ENCODE results near the gene SMIM13. TPM values are rescaled to one million over a fixed set of nuclear protein-coding genes. Genes with fewer than 3 reads are reported as not detected.

Gene SMIM13
- total RNA-seq, 4 donors from 2014 or later: 5.7 to 33.8 (median 6.7) TPM

- DNase-seq: no peak
- TF ChIP-seq POLR2AphosphoS5 (IDR thresholded peaks at IDR 0.05): no peak
- TF ChIP-seq CTCF (IDR thresholded peaks at IDR 0.05): no peak
- no peak for TF ChIP-seq POLR2A (IDR thresholded peaks at IDR 0.05)
- no peak for TF ChIP-seq EP300 (IDR thresholded peaks at IDR 0.05; ENCODE audit: low read depth)
- Histone ChIP-seq H3K9me3 (peaks cover 0 to 2% of the 10 kb centered on the region in 2 donors), H3K27me3 (no peaks in the 10 kb centered on the region), H3K4me3 (no peak overlapping the region), H3K36me3 (no peaks in the 10 kb centered on the region), H3K4me1 (peaks cover 0 to 5% (median 0%) of the 10 kb centered on the region in 4 donors), H3K27ac (no peak overlapping the region)
- intact Hi-C loops (cut with DNase I; ENCODE audit: low total_unique reads) (no loop called here), in situ Hi-C loops (cut with MboI; ENCODE audit: low pct_ligation_motif_present in 1 of 4, low pct_unique_long_range_greater_than_20kb in 1 of 4, low sequenced_read_pairs in 3 of 4) (no loop called here)
- WGBS, 2 donors (ENCODE audit: low coverage in 1 of 2): 85 to 89% methylated on average over 3 of the region's 3 CpGs
These were observed 68.6 kb downstream of the SMIM13 start for GRCh38 chr6:11162262-11162661.

DNA sequence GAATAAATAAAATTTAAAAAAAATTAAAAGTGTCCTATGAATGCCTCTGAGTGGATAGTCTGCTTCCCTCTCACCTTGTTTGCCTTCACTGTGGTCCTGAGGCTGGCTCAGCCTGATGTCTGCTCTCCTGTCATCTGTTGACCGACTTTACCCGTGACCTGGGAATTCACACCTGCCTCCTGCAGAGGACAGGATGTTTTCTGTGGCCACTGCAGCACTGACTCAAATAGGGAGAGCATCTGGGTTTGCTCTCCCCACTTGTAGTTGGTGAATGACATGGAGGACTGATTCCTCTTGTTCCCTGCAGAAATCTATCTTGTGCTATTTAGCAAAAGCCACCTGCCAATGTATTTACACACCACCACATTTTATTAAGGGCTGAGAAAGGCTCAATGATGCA lies 70.3 kb downstream of the SMIM13 start:
- DNase-seq: no peak
- Histone ChIP-seq H3K27ac (no peak overlapping the region), H3K4me3 (no peak overlapping the region), H3K4me1 (peaks cover 0 to 5% (median 0%) of the 10 kb centered on the region in 4 donors), H3K9me3 (no peaks in the 10 kb centered on the region), H3K27me3 (no peaks in the 10 kb centered on the region), H3K36me3 (no peaks in the 10 kb centered on the region)
- TF ChIP-seq CTCF (IDR thresholded peaks at IDR 0.05): no peak
- TF ChIP-seq EP300 (IDR thresholded peaks at IDR 0.05; ENCODE audit: low read depth): no peak
- no peak for TF ChIP-seq POLR2A (IDR thresholded peaks at IDR 0.05)
- no peak for TF ChIP-seq POLR2AphosphoS5 (IDR thresholded peaks at IDR 0.05)
- in situ Hi-C loops (cut with MboI; ENCODE audit: low pct_ligation_motif_present in 1 of 4, low pct_unique_long_range_greater_than_20kb in 1 of 4, low sequenced_read_pairs in 3 of 4): no loop called here
- 50% methylated on average over 2 of the region's 2 CpGs; no CpG with 5 or more reads in 1 of the 2 donors for WGBS, 2 donors (ENCODE audit: low coverage in 1 of 2)
- intact Hi-C loops (cut with DNase I; ENCODE audit: low total_unique reads): no loop called here

GRCh38 chr6:11164717-11165646 lies 71.3 kb downstream of the SMIM13 start:
- Histone ChIP-seq H3K4me1 (peaks cover 0 to 5% (median 0%) of the 10 kb centered on the region in 4 donors), H3K36me3 (no peaks in the 10 kb centered on the region), H3K27ac (no peak overlapping the region), H3K9me3 (no peaks in the 10 kb centered on the region), H3K27me3 (no peaks in the 10 kb centered on the region), H3K4me3 (no peak overlapping the region)
- intact Hi-C loops (cut with DNase I; ENCODE audit: low total_unique reads): no loop called here
- WGBS, 2 donors (ENCODE audit: low coverage in 1 of 2): 79 to 80% methylated on average over 2 to 20 of the region's 20 CpGs
- no peak for DNase-seq
- in situ Hi-C loops (cut with MboI; ENCODE audit: low pct_ligation_motif_present in 1 of 4, low pct_unique_long_range_greater_than_20kb in 1 of 4, low sequenced_read_pairs in 3 of 4): no loop called here
- no peak for TF ChIP-seq POLR2AphosphoS5 (IDR thresholded peaks at IDR 0.05)
- no peak for TF ChIP-seq POLR2A (IDR thresholded peaks at IDR 0.05)
- no peak for TF ChIP-seq EP300 (IDR thresholded peaks at IDR 0.05; ENCODE audit: low read depth)
- TF ChIP-seq CTCF (IDR thresholded peaks at IDR 0.05): no peak

GRCh38 chr6:11166948-11167347 lies 73.3 kb downstream of the SMIM13 start:
- Histone ChIP-seq H3K27me3 (no peaks in the 10 kb centered on the region), H3K9me3 (no peaks in the 10 kb centered on the region), H3K36me3 (no peaks in the 10 kb centered on the region), H3K4me1 (no peaks in the 10 kb centered on the region), H3K4me3 (no peak overlapping the region), H3K27ac (no peak overlapping the region)
- no peak for DNase-seq
- WGBS, 2 donors (ENCODE audit: low coverage in 1 of 2): 80 to 96% methylated on average over 4 of the region's 4 CpGs
- no peak for TF ChIP-seq POLR2A (IDR thresholded peaks at IDR 0.05)
- TF ChIP-seq EP300 (IDR thresholded peaks at IDR 0.05; ENCODE audit: low read depth): no peak
- no peak for TF ChIP-seq POLR2AphosphoS5 (IDR thresholded peaks at IDR 0.05)
- TF ChIP-seq CTCF (IDR thresholded peaks at IDR 0.05): no peak
- in situ Hi-C loops (cut with MboI; ENCODE audit: low pct_ligation_motif_present in 1 of 4, low pct_unique_long_range_greater_than_20kb in 1 of 4, low sequenced_read_pairs in 3 of 4): no loop called here
- intact Hi-C loops (cut with DNase I; ENCODE audit: low total_unique reads): no loop called here

All from transverse colon (tissue), 4 donors.